ENCODE data around the gene RANBP1. TPM values are rescaled to one million over a fixed set of nuclear protein-coding genes. Genes with fewer than 3 reads are reported as not detected.

RANBP1 gene
- total and polyA plus RNA-seq, 2 of the 13 experiments (the other 11 are each of a cell fraction or from before 2014, with no cell fraction given) = 181 to 492 TPM

DNA sequence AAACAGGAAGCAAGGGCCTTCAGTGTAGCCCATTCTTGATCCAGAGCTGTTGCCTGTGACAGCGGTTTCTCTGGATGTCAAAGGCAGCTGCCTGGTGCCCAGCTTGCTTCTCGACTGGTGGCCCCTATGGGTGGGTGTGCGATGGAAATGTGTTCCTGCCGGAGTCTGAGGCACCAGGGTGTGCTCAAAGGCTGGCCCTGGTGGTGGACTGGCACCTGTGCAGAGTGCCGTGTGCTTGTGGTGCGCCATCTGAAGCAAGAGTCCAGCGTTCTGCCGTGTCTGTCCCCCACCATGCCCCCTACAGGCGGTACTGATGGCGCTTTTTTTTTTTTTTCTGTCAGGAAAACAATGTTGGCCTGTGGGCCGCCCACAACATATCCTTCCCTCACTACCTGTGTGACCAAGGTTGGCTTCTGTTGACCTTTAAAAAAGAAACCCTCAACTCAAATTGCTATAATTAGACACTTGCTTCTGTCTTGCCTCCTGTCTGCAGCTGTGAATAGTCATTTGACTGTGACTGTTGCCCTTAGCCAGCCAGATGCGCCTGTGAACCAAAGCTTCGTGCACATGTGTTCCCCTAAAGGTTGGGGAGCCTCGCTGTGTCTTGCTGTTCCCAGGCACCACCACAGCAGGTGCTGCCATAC is 4.7 kb upstream of the RANBP1 start (continued):
- TF ChIP-seq U2AF1 (optimal IDR thresholded peaks at IDR 0.05; ENCODE audit: low read depth, low read length) (peak; percentile 55), ZNF883 (CRISPR knock-in tag; IDR thresholded peaks at IDR 0.05; ENCODE audit: not compliant biosample characterization) (no peak), HNRNPL (IDR thresholded peaks at IDR 0.05; ENCODE audit: low read depth, low read length) (peak; percentile 46; the same call in 1 of the 2 replicates), POLR2AphosphoS5 (IDR thresholded peaks at IDR 0.05; ENCODE audit: low read depth, low read length) (peak; percentile 52), ATM (IDR thresholded peaks at IDR 0.05; ENCODE audit: borderline replicate concordance) (no peak), SOX6 (IDR thresholded peaks at IDR 0.05) (no peak), SOX6 (CRISPR knock-in tag; IDR thresholded peaks at IDR 0.05) (no peak), ARID2 (CRISPR knock-in tag; IDR thresholded peaks at IDR 0.05; ENCODE audit: borderline replicate concordance) (no peak), RBM22 (optimal IDR thresholded peaks at IDR 0.05; ENCODE audit: low read length) (peak; percentile 93), MED8 (CRISPR knock-in tag; IDR thresholded peaks at IDR 0.05; ENCODE audit: insufficient replicate concordance) (no peak), ETV5 (CRISPR knock-in tag; IDR thresholded peaks at IDR 0.05; ENCODE audit: borderline replicate concordance) (no peak), ZBTB38 (CRISPR knock-in tag; IDR thresholded peaks at IDR 0.05) (peak; percentile 61; the same call in 1 of the 2 replicates), YEATS4 (CRISPR knock-in tag; IDR thresholded peaks at IDR 0.05; ENCODE audit: borderline replicate concordance) (0 out of 2 replicates have a peak, but pooled peaks have one; percentile 25), CBFB (CRISPR knock-in tag; IDR thresholded peaks at IDR 0.05) (no peak), ZNF264 (CRISPR knock-in tag; IDR thresholded peaks at IDR 0.05) (no peak), KDM2A (CRISPR knock-in tag; IDR thresholded peaks at IDR 0.05; ENCODE audit: borderline replicate concordance, low read depth) (0 out of 2 replicates have a peak, but pooled peaks have one; percentile 17), NAIF1 (CRISPR knock-in tag; IDR thresholded peaks at IDR 0.05; ENCODE audit: borderline replicate concordance) (0 out of 2 replicates have a peak, but pooled peaks have one; percentile 22), PPARG (CRISPR knock-in tag; conservative IDR thresholded peaks at IDR 0.05) (no peak), HOXA3 (CRISPR knock-in tag; IDR thresholded peaks at IDR 0.05) (peak; percentile 43; the same call in 1 of the 2 replicates), HNF4G (IDR thresholded peaks at IDR 0.05; ENCODE audit: borderline replicate concordance, low read depth, low read length) (peak; percentile 21; the same call in 1 of the 2 replicates), HNF4G (CRISPR knock-in tag; IDR thresholded peaks at IDR 0.05; ENCODE audit: borderline replicate concordance, low read depth) (no peak)
- TF ChIP-seq, protein P1, sequence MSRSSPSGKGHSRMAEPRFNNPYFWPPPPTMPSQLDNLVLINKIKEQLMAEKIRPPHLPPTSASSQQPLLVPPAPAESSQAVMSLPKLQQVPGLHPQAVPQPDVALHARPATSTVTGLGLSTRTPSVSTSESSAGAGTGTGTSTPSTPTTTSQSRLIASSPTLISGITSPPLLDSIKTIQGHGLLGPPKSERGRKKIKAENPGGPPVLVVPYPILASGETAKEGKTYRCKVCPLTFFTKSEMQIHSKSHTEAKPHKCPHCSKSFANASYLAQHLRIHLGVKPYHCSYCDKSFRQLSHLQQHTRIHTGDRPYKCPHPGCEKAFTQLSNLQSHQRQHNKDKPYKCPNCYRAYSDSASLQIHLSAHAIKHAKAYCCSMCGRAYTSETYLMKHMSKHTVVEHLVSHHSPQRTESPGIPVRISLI (CRISPR knock-in tag; IDR thresholded peaks at IDR 0.05; ENCODE audit: borderline replicate concordance) = peak; percentile 95
- TF ChIP-seq, protein P2, sequence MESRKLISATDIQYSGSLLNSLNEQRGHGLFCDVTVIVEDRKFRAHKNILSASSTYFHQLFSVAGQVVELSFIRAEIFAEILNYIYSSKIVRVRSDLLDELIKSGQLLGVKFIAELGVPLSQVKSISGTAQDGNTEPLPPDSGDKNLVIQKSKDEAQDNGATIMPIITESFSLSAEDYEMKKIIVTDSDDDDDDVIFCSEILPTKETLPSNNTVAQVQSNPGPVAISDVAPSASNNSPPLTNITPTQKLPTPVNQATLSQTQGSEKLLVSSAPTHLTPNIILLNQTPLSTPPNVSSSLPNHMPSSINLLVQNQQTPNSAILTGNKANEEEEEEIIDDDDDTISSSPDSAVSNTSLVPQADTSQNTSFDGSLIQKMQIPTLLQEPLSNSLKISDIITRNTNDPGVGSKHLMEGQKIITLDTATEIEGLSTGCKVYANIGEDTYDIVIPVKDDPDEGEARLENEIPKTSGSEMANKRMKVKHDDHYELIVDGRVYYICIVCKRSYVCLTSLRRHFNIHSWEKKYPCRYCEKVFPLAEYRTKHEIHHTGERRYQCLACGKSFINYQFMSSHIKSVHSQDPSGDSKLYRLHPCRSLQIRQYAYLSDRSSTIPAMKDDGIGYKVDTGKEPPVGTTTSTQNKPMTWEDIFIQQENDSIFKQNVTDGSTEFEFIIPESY (CRISPR knock-in tag; IDR thresholded peaks at IDR 0.05) = peak; percentile 100
- TF ChIP-seq, protein P3, sequence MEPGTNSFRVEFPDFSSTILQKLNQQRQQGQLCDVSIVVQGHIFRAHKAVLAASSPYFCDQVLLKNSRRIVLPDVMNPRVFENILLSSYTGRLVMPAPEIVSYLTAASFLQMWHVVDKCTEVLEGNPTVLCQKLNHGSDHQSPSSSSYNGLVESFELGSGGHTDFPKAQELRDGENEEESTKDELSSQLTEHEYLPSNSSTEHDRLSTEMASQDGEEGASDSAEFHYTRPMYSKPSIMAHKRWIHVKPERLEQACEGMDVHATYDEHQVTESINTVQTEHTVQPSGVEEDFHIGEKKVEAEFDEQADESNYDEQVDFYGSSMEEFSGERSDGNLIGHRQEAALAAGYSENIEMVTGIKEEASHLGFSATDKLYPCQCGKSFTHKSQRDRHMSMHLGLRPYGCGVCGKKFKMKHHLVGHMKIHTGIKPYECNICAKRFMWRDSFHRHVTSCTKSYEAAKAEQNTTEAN (CRISPR knock-in tag; conservative IDR thresholded peaks at IDR 0.05) = no peak
- TF ChIP-seq, protein P4, sequence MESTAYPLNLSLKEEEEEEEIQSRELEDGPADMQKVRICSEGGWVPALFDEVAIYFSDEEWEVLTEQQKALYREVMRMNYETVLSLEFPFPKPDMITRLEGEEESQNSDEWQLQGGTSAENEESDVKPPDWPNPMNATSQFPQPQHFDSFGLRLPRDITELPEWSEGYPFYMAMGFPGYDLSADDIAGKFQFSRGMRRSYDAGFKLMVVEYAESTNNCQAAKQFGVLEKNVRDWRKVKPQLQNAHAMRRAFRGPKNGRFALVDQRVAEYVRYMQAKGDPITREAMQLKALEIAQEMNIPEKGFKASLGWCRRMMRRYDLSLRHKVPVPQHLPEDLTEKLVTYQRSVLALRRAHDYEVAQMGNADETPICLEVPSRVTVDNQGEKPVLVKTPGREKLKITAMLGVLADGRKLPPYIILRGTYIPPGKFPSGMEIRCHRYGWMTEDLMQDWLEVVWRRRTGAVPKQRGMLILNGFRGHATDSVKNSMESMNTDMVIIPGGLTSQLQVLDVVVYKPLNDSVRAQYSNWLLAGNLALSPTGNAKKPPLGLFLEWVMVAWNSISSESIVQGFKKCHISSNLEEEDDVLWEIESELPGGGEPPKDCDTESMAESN (CRISPR knock-in tag; conservative IDR thresholded peaks at IDR 0.05) = no peak
